GM06990 (cell line): ENCODE measurements around the gene ZNF580.

Source experiments
- DNase-seq: peaks from one replicate; pipeline ENCODE4 v3.0.0-alpha.2; 2011; ENCODE audit not compliant: insufficient read length; ENCODE audit errors: extremely low read depth
- H3K27me3 ChIP-seq: replicated peaks from 2 replicates; pipeline ENCODE4 v1.6.0; 2011; ENCODE audit warnings: low read length; ENCODE audit not compliant: control insufficient read depth, insufficient read depth
- H3K36me3 ChIP-seq: 2 replicates; pipeline ENCODE4 v1.5.1; 2011; ENCODE audit warnings: low read length; ENCODE audit not compliant: control insufficient read depth, insufficient read depth
- H3K4me3 ChIP-seq: replicated peaks from 2 replicates; pipeline ENCODE4 v1.5.1; 2011; ENCODE audit warnings: low read depth, mild to moderate bottlenecking, control low read depth, low read length
- TF ChIP-seq, protein P1 (sequence below): IDR thresholded peaks from 2 replicates; pipeline ENCODE4 v1.5.1; 2011; ENCODE audit warnings: low read length, control low read depth, mild to moderate bottlenecking, inconsistent platforms; ENCODE audit not compliant: insufficient read depth, poor library complexity, severe bottlenecking

ZNF580 gene

GRCh38 chr19:55643887-55644176 lies 3.0 kb downstream of the ZNF580 start:
- TF ChIP-seq, protein P1, sequence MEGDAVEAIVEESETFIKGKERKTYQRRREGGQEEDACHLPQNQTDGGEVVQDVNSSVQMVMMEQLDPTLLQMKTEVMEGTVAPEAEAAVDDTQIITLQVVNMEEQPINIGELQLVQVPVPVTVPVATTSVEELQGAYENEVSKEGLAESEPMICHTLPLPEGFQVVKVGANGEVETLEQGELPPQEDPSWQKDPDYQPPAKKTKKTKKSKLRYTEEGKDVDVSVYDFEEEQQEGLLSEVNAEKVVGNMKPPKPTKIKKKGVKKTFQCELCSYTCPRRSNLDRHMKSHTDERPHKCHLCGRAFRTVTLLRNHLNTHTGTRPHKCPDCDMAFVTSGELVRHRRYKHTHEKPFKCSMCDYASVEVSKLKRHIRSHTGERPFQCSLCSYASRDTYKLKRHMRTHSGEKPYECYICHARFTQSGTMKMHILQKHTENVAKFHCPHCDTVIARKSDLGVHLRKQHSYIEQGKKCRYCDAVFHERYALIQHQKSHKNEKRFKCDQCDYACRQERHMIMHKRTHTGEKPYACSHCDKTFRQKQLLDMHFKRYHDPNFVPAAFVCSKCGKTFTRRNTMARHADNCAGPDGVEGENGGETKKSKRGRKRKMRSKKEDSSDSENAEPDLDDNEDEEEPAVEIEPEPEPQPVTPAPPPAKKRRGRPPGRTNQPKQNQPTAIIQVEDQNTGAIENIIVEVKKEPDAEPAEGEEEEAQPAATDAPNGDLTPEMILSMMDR, result no peak
- Histone ChIP-seq H3K27me3 (no peaks in the 10 kb centered on the region), H3K36me3 (peaks cover 11% of the 10 kb centered on the region), H3K4me3 (peak overlapping the region; percentile 90)
- DNase-seq, result no peak

DNA sequence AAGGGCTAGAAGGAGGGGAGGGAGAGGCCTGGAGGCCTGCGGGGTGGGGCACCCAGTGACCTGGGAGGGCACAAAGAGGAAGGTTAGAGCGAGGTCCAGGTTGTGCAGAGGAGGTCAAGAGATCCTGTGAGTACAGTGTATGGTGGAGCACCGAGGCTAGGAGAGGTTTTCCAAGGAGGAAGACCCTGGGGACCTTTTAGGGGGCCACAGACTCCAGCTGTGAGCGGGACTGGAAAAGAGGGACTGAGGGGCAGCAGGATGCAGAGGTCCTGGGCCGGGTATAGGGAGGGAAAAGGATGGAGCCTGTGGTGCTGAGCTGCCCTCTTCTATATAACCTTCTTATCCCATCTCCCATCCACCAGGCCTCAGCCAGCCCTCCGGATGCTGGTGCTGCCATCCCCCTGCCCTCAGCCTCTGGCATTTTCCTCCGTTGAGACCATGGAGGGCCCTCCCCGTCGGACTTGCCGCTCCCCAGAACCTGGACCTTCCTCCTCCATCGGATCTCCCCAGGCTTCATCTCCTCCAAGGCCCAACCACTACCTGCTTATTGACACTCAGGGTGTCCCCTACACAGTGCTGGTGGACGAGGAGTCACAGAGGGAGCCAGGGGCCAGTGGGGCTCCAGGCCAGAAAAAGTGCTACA lies 3.5 kb downstream of the ZNF580 start:
- H3K4me3 ChIP-seq, result peak overlapping the region; percentile 90
- H3K27me3 ChIP-seq, result no peaks in the 10 kb centered on the region
- TF ChIP-seq, protein P1, result no peak
- H3K36me3 ChIP-seq, result peaks cover 11% of the 10 kb centered on the region
- DNase-seq, result no peak

DNA sequence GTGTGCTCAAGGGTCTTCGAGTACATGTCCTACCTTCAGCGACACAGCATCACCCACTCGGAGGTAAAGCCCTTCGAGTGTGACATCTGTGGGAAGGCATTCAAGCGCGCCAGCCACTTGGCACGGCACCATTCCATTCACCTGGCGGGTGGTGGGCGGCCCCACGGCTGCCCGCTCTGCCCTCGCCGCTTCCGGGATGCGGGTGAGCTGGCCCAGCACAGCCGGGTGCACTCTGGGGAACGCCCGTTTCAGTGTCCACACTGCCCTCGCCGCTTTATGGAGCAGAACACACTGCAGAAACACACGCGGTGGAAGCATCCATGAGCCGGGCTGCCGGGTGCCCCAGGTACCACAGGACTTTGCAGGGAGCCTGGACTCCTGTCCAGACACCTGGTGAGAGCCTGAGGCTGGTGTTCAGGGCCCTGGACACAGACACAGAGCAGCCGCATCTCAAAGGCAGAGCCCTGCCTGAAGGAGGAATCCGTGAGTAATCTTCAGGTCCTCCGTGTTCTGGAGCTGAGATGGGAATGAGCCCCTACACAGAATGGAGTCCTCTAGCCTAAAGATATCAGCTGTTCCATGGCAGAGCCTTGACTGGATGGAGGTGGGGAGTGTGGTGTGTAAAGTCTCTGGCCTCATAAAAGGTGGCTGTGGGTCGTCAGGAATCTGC lies 4.2 kb downstream of the ZNF580 start:
- TF ChIP-seq, protein P1, result no peak
- H3K4me3 ChIP-seq, result peak overlapping the region; percentile 90
- no peaks in the 10 kb centered on the region for H3K27me3 ChIP-seq
- peaks cover 11% of the 10 kb centered on the region for H3K36me3 ChIP-seq
- no peak for DNase-seq

GRCh38 chr19:55645512-55645881 lies 4.7 kb downstream of the ZNF580 start:
- TF ChIP-seq, protein P1, result no peak
- no peak for DNase-seq
- no peaks in the 10 kb centered on the region for H3K27me3 ChIP-seq
- H3K4me3 ChIP-seq, result peak overlapping the region; percentile 90
- peaks cover 11% of the 10 kb centered on the region for H3K36me3 ChIP-seq

- Histone ChIP-seq H3K27me3 (no peaks in the 10 kb centered on the region), H3K36me3 (peaks cover 11% of the 10 kb centered on the region), H3K4me3 (peak overlapping the region; percentile 83)
- DNase-seq, result no peak
- TF ChIP-seq, protein P1, result no peak
These were observed 6.3 kb downstream of the ZNF580 start for GRCh38 chr19:55646889-55647731.
